Thoracic aorta (tissue), 2 donors: Measurements from ENCODE around the gene AK5. TPM values are rescaled to one million over a fixed set of nuclear protein-coding genes. Genes with fewer than 3 reads are reported as not detected.

Source experiments
- ATAC-seq: fragments of 150-250 bp; one replicate; pipeline ENCODE4 v1.8.0; 2017; ENCODE audit warnings: low read depth; ENCODE audit not compliant: insufficient number of reproducible peaks, low FRiP score
- DNase-seq: peaks from one replicate; pipeline ENCODE4 v3.0.0-alpha.2; 2020; ENCODE audit warnings: low spot score
- H3K27ac ChIP-seq, 2 donors: fragments of 200-600 bp; sonication (generic); 1 replicate in 1 of 2; 2 replicates in 1 of 2; pipeline ENCODE4 v1.5.1; 2016; ENCODE audit warnings: mild to moderate bottlenecking in 2 of 2, moderate library complexity in 2 of 2
- H3K27me3 ChIP-seq: fragments of 200-600 bp; sonication (generic); replicated peaks from 2 replicates; pipeline ENCODE4 v1.6.0; 2016; ENCODE audit warnings: mild to moderate bottlenecking; ENCODE audit not compliant: insufficient read depth
- H3K36me3 ChIP-seq: fragments of 200-600 bp; sonication (generic); one replicate; pipeline ENCODE4 v1.5.1; 2016
- H3K4me1 ChIP-seq, 2 donors: fragments of 200-600 bp; sonication (generic); 1 replicate in 1 of 2; 2 replicates in 1 of 2; pipeline versions ENCODE4 v1.5.1 to v1.6.0; 2016; ENCODE audit warnings: low read depth in 2 of 2, mild to moderate bottlenecking in 1 of 2; ENCODE audit not compliant: control insufficient read depth in 1 of 2
- H3K4me3 ChIP-seq: fragments of 200-600 bp; sonication (generic); 2 replicates; pipeline ENCODE4 v1.5.1; 2016; ENCODE audit warnings: mild to moderate bottlenecking
- H3K9me3 ChIP-seq: fragments of 200-600 bp; sonication (generic); 2 replicates; pipeline ENCODE4 v1.5.1; 2016
- CTCF ChIP-seq: fragments of 200-600 bp; sonication (generic); IDR thresholded peaks from one replicate; pipeline ENCODE4 v1.5.1; 2019; ENCODE audit warnings: antibody characterized with exemption
- total RNA-seq, 2 donors: library from RNA; depleted of rRNA; stranded (reverse); fragments of >200 nt; gene quantifications; one replicate each; pipeline versions ENCODE4 v1.1.0 to v1.2.3, GENCODE V29; 2016

The AK5 gene
- total RNA-seq, 2 donors from 2014 or later, result 0.56 to 1.4 TPM

- H3K27me3 ChIP-seq, result no peaks in the 10 kb centered on the region
- H3K27ac ChIP-seq, result no peak overlapping the region
- H3K9me3 ChIP-seq, result no peaks in the 10 kb centered on the region
- no peak for TF ChIP-seq CTCF
- ATAC-seq, result no peak
- no peaks in the 10 kb centered on the region for H3K36me3 ChIP-seq
- no peaks in the 10 kb centered on the region for H3K4me1 ChIP-seq
- no peak for DNase-seq
- no peak overlapping the region for H3K4me3 ChIP-seq
Measured at GRCh38 chr1:77388661-77389060, 106.8 kb downstream of the AK5 start.

- no peak overlapping the region for H3K4me3 ChIP-seq
- H3K4me1 ChIP-seq, result peaks cover 8 to 23% of the 10 kb centered on the region in 2 donors
- H3K27ac ChIP-seq, result no peak overlapping the region
- no peak for TF ChIP-seq CTCF
- ATAC-seq (no peak), DNase-seq (no peak)
- H3K27me3 ChIP-seq, result no peaks in the 10 kb centered on the region
- no peaks in the 10 kb centered on the region for H3K36me3 ChIP-seq
- no peaks in the 10 kb centered on the region for H3K9me3 ChIP-seq
Measured at GRCh38 chr1:77392486-77392885, 110.7 kb downstream of the AK5 start.

GRCh38 chr1:77394166-77394565 is 112.3 kb downstream of the AK5 start:
- no peak for ATAC-seq
- no peak for TF ChIP-seq CTCF
- no peaks in the 10 kb centered on the region for H3K36me3 ChIP-seq
- no peak overlapping the region for H3K27ac ChIP-seq
- DNase-seq, result no peak
- no peaks in the 10 kb centered on the region for H3K9me3 ChIP-seq
- H3K27me3 ChIP-seq, result no peaks in the 10 kb centered on the region
- H3K4me1 ChIP-seq, result peaks cover 8 to 29% of the 10 kb centered on the region in 2 donors
- no peak overlapping the region for H3K4me3 ChIP-seq

- H3K9me3 ChIP-seq, result no peaks in the 10 kb centered on the region
- H3K27ac ChIP-seq, result no peak overlapping the region
- H3K4me1 ChIP-seq, result peaks cover 8 to 29% of the 10 kb centered on the region in 2 donors
- H3K36me3 ChIP-seq, result no peaks in the 10 kb centered on the region
- DNase-seq (no peak), ATAC-seq (no peak)
- H3K4me3 ChIP-seq, result no peak overlapping the region
- H3K27me3 ChIP-seq, result no peaks in the 10 kb centered on the region
- TF ChIP-seq CTCF, result no peak
Measured at GRCh38 chr1:77395051-77395450, 113.2 kb downstream of the AK5 start.

GRCh38 chr1:77398152-77398551 is 116.3 kb downstream of the AK5 start:
- ATAC-seq, result no peak
- no peak for DNase-seq

More at GRCh38 chr1:77398152-77398551, 116.3 kb downstream of the AK5 start:
- Histone ChIP-seq H3K9me3 (no peaks in the 10 kb centered on the region), H3K4me1 (peaks cover 8 to 29% of the 10 kb centered on the region in 2 donors), H3K27ac (no peak overlapping the region), H3K4me3 (no peak overlapping the region), H3K27me3 (no peaks in the 10 kb centered on the region), H3K36me3 (no peaks in the 10 kb centered on the region)
- no peak for TF ChIP-seq CTCF
